HG03565 (cell line): ENCODE measurements around the gene RAP1A.
"Not testable (repeated sequence)": the region's sequence is repeated elsewhere in the genome, so short reads cannot be mapped to it uniquely, and the experiment has no call there.

ENCODE experiments used
- ATAC-seq: cut with Tn5 transposase; IDR thresholded peaks from one replicate; pipeline ENCODE4 v1.9.1; 2021; ENCODE audit warnings: mild to moderate bottlenecking, moderate library complexity; ENCODE audit not compliant: unreplicated experiment

RAP1A gene

DNA sequence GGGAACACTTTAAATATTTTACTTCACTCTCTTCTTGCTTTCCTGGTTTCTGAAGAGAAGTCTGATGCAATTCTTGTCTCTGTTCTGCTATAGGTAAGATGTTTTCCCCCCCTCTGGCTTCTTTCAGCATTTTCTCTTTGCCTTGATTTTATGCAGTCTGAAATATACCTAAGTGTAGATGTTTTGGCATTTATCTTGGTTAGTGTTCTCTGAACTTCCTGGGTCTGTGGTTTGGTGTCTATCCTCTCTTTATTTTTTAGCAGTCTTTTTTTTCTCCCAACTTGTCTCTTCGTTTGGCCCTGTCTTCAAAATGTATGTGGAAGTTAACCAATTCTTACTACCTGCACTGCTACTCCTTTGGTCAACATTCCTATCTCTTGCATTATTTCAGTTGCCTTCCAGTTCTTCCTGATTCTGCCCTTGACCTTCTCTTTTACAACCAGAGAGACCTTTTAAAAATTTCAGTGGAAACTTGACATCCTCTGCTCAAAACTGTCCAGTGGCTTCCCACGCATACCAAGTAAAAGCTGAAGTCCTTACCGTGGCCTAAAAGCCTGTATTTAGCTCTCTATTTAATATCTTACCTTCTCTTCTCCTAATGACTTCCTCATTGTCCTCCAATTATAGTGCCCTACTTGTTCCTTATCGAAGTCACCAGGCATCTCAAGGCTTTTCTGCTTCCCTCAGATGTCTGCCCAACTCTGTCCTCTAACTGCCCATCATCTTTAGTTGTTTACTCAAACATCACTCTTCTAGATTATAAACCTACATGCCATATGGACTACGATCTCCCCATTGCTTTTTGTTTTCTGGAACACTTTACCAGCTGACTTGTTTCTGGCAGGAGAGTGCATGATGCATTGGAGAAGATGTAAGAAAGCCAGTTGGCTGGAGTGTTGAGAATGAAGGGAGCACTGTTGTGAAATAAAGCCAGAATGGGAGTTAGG, 40.9 kb downstream of the RAP1A start:
- no peak for ATAC-seq

GRCh38 chr1:111664652-111665051, 45.1 kb downstream of the RAP1A start:
- no peak for ATAC-seq

DNA sequence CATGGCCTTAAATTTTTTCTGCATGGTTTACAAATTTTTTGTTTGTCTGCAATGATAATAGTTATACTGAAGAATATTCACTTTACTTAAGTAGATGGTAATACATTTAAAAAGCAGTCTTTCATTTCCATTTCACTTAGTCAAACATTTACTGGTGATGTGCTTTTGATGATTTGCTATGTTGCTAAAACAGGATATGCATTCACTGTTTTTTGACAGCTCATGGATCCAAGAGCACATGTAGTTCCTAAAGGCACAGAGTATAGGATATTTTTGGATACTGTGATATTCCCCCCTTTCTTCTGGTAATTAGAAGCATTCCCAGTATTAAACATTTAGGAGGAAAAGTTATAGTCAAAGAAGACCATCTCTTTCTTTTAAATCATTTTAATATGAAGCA, 45.9 kb downstream of the RAP1A start:
- ATAC-seq: no peak

- no peak for ATAC-seq
Measured at GRCh38 chr1:111666828-111667227, 47.2 kb downstream of the RAP1A start.

DNA sequence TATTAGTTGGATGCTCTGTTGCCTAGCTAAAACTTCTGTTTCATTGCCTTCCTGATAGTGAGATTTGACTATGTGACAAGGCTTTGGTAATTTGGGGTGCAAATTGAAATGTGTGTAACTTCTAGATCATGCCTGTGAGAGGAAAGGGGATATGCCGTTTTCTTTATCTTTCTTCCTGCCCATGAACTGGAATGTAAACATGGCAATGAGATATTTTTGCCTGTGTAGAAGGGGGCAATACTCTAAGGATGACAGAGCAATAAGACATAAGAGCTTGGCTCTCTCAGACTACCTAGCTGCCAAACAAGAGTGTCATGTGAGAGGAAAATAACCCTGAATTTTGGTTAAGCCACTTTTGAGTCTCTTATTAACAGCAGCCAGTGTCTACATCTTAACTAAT, 49.7 kb downstream of the RAP1A start:
- no peak for ATAC-seq

GRCh38 chr1:111671852-111672251, 52.3 kb downstream of the RAP1A start:
- no peak for ATAC-seq

- ATAC-seq: no peak
Measured at GRCh38 chr1:111672331-111672730, 52.7 kb downstream of the RAP1A start.

DNA sequence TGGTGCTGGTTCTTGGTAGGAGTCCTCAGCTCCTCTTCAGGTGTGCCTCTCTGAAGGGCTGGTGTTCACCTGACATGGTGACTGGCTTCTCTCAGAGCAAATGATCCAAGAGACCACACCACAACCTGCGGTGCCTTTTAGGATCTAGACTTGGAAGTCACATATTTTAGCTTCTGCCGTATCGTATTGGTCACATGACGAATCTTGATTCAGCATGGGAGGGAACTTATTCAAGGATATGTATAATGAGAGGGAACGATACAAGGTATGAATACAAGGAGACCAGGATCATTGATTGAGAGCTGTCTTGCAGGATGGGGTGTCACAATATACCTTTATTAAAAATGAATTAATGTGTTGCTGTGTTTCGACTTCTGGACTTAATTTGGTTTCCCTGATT, 58.0 kb downstream of the RAP1A start:
- ATAC-seq: no peak

- ATAC-seq: no peak
Measured at GRCh38 chr1:111679541-111679940, 60.0 kb downstream of the RAP1A start.

- ATAC-seq: not testable (repeated sequence)
Measured at GRCh38 chr1:111680212-111680800, 60.7 kb downstream of the RAP1A start.

DNA sequence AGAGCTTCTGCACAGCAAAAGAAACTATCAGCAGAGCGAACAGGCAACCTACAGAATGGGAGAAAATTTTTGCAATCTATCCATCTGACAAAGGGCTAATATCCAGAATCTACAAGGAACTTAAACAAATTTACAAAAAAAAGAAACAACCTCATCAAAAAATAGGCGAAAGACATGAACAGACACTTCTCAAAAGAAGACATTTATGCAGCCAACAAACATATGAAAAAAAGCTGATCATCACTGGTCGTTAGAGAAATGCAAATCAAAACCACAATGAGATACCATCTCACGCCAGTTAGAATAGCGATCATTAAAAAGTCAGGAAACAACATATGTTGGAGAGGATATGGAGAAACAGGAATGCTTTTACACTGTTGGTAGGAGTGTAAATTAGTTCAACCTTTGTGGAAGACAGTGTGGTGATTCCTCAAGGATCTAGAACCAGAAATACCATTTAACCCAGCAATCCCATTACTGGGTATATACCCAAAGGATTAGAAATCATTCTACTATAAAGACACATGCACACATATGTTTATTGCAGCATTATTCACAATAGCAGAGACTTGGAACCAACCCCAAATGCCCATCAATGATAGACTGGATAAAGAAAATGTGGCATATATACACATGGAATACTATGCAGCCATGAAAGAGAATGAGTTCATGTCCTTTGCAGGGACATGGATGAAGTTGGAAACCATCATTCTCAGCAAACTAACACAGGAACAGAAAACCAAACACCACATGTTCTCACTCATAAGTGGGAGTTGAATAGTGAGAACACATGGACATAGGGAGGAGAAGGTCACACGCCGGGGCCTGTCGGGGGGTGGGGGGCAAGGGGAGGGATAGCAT, 65.9 kb downstream of the RAP1A start:
- not testable (repeated sequence) for ATAC-seq

DNA sequence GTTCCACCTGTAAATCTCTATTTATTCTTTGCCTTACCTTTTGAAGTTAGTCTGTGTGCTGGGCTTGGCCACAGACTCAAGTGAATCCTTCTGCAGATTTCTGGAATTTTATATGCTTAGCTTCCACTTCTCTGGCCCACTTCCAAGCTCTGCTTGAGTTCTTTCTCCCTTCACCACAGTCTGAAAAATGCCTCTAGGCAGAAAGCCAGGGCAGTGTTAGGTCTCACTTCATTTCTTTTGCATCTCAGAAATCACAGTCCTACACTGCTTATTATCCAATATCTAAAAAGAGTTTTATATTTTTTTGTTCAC, 70.7 kb downstream of the RAP1A start:
- ATAC-seq: no peak

GRCh38 chr1:111691886-111692285, 72.3 kb downstream of the RAP1A start:
- ATAC-seq: no peak

DNA sequence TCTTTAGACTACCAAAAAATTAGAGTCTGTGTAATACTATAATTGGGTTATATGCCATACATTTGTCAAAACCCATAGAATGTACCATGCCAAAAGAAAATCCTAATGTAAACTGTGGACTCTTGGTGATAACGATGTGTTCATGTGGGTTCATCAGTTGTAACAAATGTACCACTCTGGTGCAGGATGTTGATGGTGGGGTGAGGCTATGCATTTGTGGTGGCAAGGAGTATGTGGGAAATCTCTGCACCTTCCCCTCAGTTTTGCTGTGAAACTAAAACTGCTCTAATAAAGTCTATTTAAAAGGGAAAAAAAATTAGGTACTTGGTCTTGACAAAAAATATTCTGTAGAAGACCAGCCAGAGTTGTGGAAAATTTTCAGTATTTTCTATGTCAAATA, 76.2 kb downstream of the RAP1A start:
- ATAC-seq: no peak

- no peak for ATAC-seq
Measured at GRCh38 chr1:111696330-111696729, 76.7 kb downstream of the RAP1A start.

GRCh38 chr1:111699268-111699667, 79.7 kb downstream of the RAP1A start:
- ATAC-seq: no peak

- ATAC-seq: no peak
Measured at GRCh38 chr1:111702504-111703050, 83.0 kb downstream of the RAP1A start.

GRCh38 chr1:111704240-111704639, 84.7 kb downstream of the RAP1A start:
- no peak for ATAC-seq

DNA sequence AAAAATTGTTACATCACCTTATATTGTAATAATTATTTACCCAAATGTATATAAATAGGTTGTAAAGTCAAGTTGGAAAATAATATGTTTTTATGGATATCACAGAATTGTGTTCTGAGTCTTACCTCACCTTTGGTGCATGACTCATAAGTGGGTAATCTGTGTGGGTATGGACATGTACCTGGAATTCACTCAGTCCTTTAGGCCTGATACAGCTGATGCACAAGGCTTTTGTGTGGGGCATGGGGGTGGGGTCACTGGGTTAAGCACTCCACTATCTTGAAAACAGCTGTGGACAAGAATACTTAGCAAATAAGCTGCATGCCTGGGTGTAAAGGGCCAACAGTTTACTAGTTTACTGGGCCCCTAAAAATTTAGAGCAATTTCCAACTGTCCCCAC, 85.2 kb downstream of the RAP1A start:
- no peak for ATAC-seq

DNA sequence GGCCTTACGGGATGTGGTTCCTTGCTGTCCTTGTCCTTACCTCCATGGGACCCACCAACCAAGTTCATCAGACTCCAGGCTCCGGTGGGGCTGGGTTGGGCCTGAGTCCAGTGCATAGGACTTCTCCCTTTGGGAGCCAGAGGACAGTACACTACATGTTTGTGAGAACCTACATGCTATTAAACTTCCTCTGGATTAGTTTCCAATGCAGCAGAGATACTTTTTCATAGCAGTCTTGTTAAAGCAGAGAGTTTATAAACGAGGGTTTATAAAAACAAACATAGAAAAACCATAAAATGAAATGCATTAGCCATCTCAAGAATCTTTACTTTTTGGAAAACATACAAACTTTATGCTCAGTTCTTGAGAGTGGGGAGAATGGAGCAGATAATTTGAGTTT, 86.3 kb downstream of the RAP1A start:
- ATAC-seq: no peak

DNA sequence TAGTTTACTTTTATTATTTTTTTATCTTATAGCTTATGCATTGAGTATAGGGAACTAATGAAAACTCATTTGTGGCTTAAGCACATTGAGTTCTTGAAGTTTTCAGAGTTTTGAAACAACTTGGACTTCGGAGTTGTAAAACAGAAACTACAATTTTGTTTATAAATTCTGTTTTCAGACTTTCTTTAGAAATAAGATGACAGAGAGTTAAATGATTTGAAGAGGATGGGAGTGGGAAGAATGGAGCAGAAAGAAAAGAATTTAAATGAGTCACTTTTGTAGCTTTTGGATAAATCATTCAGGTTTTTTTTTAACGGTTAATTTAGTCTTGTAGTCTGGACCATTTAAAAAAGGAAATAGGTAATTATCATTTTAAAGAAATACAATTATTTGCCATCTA, 87.3 kb downstream of the RAP1A start:
- no peak for ATAC-seq
